H1 (cell line): Measurements from ENCODE around the gene LY6G5B. TPM values are rescaled to one million over a fixed set of nuclear protein-coding genes. Genes with fewer than 3 reads are reported as not detected.

ENCODE experiments used
- CTCF ChIA-PET: fragments of 300-600 bp; sonication (Branson Sonifier 250); formaldehyde crosslinking; loops from one replicate; lab custom pipeline; 2021; ENCODE audit not compliant: partially characterized antibody; lab: Charles Lee
- POLR2A ChIA-PET: fragments of 300-600 bp; sonication (Branson Sonifier 250); formaldehyde crosslinking; loops from one replicate; lab custom pipeline; 2021; ENCODE audit warnings: inconsistent platforms; ENCODE audit not compliant: partially characterized antibody; lab: Charles Lee
- DNase-seq, 2 experiments: peaks; one replicate each; pipeline versions ENCODE4 v3.0.0 to v3.0.0-alpha.2; 2010 to 2022; ENCODE audit warnings: low spot score in 2 of 2, low read depth in 1 of 2, mixed read lengths in 1 of 2
- FAIRE-seq: peaks from 2 replicates; lab custom pipeline; 2011; peaks lifted over from hg19 to GRCh38; lab: Jason Lieb, UNC
- H2AFZ ChIP-seq: 2 replicates; pipeline ENCODE4 v1.8.1; 2012; ENCODE audit warnings: low read length, inconsistent platforms
- H2AK5ac ChIP-seq: 2 replicates; pipeline ENCODE4 v1.6.1; 2013; ENCODE audit warnings: low read depth, low read length
- H2BK120ac ChIP-seq: replicated peaks from 2 replicates; pipeline ENCODE3; 2013; ENCODE audit warnings: low read depth, low read length, inconsistent platforms
- H2BK12ac ChIP-seq: 2 replicates; pipeline ENCODE4 v1.6.1; 2013; ENCODE audit warnings: low read depth, low read length
- H2BK15ac ChIP-seq: 2 replicates; pipeline ENCODE4 v1.6.1; 2013; ENCODE audit warnings: low read length
- H2BK20ac ChIP-seq: 2 replicates; pipeline ENCODE4 v1.6.1; 2013; ENCODE audit warnings: low read length
- H2BK5ac ChIP-seq: 2 replicates; pipeline ENCODE4 v1.6.1; 2013; ENCODE audit warnings: low read depth, low read length
- H3K14ac ChIP-seq: 2 replicates; pipeline ENCODE4 v1.6.1; 2013; ENCODE audit warnings: inconsistent platforms; ENCODE audit not compliant: insufficient read length
- H3K18ac ChIP-seq: 2 replicates; pipeline ENCODE4 v1.6.1; 2013; ENCODE audit warnings: low read length; ENCODE audit errors: extremely low read depth
- H3K23ac ChIP-seq: 2 replicates; pipeline ENCODE4 v1.6.1; 2013; ENCODE audit warnings: inconsistent platforms; ENCODE audit not compliant: insufficient read length
- H3K23me2 ChIP-seq: 2 replicates; pipeline ENCODE4 v1.6.1; 2013; ENCODE audit warnings: low read depth, low read length
- H3K27ac ChIP-seq: 2 replicates; pipeline ENCODE4 v1.6.1; 2011; ENCODE audit warnings: low read depth, low read length, inconsistent platforms
- H3K27me3 ChIP-seq, 4 experiments: replicated peaks in 1 of 4; 1 replicate in 1 of 4; 2 replicates in 3 of 4; pipeline versions ENCODE4 v1.6.1 to v1.8.1; 2011 to 2013; ENCODE audit warnings: low read length in 3 of 4, mild to moderate bottlenecking in 3 of 4, inconsistent platforms in 2 of 4, mixed read lengths in 2 of 4, moderate library complexity in 1 of 4; ENCODE audit not compliant: control insufficient read depth in 3 of 4, insufficient read depth in 3 of 4; ENCODE audit errors: extremely low read depth in 1 of 4
- H3K36me3 ChIP-seq, 4 experiments: 2 replicates each; pipeline versions ENCODE4 v1.6.1 to v1.8.1; 2011 to 2013; ENCODE audit warnings: mild to moderate bottlenecking in 4 of 4, low read length in 3 of 4, moderate library complexity in 2 of 4, control low read depth in 1 of 4, inconsistent platforms in 1 of 4; ENCODE audit not compliant: insufficient read depth in 4 of 4, control insufficient read depth in 2 of 4
- H3K4ac ChIP-seq: replicated peaks from 2 replicates; pipeline ENCODE3; 2013; ENCODE audit warnings: low read length, low read depth, mixed read lengths, inconsistent platforms; ENCODE audit not compliant: insufficient read length
- H3K4me1 ChIP-seq, 4 experiments: replicated peaks in 1 of 4; 1 replicate in 1 of 4; 2 replicates in 3 of 4; pipeline versions ENCODE4 v1.6.1 to v1.8.1; 2011 to 2013; ENCODE audit warnings: low read length in 3 of 4, inconsistent platforms in 2 of 4, mixed read lengths in 1 of 4; ENCODE audit not compliant: insufficient read depth in 4 of 4, control insufficient read depth in 3 of 4
- H3K4me2 ChIP-seq, 2 experiments: 2 replicates each; pipeline versions ENCODE4 v1.6.1 to v1.8.1; 2011 to 2013; ENCODE audit warnings: low read depth in 2 of 2, low read length in 2 of 2, control low read depth in 1 of 2, inconsistent platforms in 1 of 2, mild to moderate bottlenecking in 1 of 2; ENCODE audit not compliant: insufficient read depth in 1 of 2
- H3K4me3 ChIP-seq, 4 experiments: fragments of 200-600, 300-600 bp in 1 of 4; sonication (generic), shearing (Covaris generic), sonication (Bioruptor Twin) in 1 of 4; 2 replicates each; pipeline versions ENCODE4 v1.5.1 to v1.8.1; 2011 to 2016; ENCODE audit warnings: low read length in 4 of 4, low read depth in 3 of 4, control low read depth in 2 of 4, inconsistent platforms in 2 of 4, mild to moderate bottlenecking in 2 of 4, mixed read lengths in 1 of 4, moderate library complexity in 1 of 4; ENCODE audit not compliant: insufficient read depth in 2 of 4; ENCODE audit errors: extremely low read depth in 1 of 4
- H3K56ac ChIP-seq: replicated peaks from 2 replicates; pipeline ENCODE3; 2013; ENCODE audit warnings: low read depth, mild to moderate bottlenecking, mixed read lengths, low read length, inconsistent platforms; ENCODE audit not compliant: insufficient read length
- H3K79me1 ChIP-seq: 2 replicates; pipeline ENCODE4 v1.6.1; 2013; ENCODE audit warnings: low read depth, low read length, control low read depth
- H3K79me2 ChIP-seq, 2 experiments: 2 replicates each; pipeline versions ENCODE4 v1.6.1 to v1.8.1; 2012 to 2013; ENCODE audit warnings: low read length in 2 of 2, mild to moderate bottlenecking in 2 of 2, inconsistent platforms in 1 of 2; ENCODE audit not compliant: insufficient read depth in 2 of 2, control insufficient read depth in 1 of 2
- H3K9ac ChIP-seq, 4 experiments: replicated peaks in 1 of 4; 1 replicate in 1 of 4; 2 replicates in 3 of 4; pipeline versions ENCODE4 v1.6.1 to v1.8.1; 2011 to 2013; ENCODE audit warnings: low read depth in 3 of 4, low read length in 3 of 4, control low read depth in 2 of 4, mild to moderate bottlenecking in 2 of 4, moderate library complexity in 2 of 4, inconsistent platforms in 1 of 4; ENCODE audit errors: extremely low read depth in 1 of 4
- H3K9me3 ChIP-seq, 2 experiments: 2 replicates each; pipeline versions ENCODE4 v1.6.1 to v1.8.1; 2012 to 2013; ENCODE audit warnings: mild to moderate bottlenecking in 2 of 2, moderate library complexity in 2 of 2, control low read depth in 1 of 2, inconsistent platforms in 1 of 2, low read depth in 1 of 2, low read length in 1 of 2, mixed read lengths in 1 of 2; ENCODE audit not compliant: insufficient read depth in 2 of 2
- H4K20me1 ChIP-seq, 2 experiments: replicated peaks in 1 of 2; 2 replicates each; pipeline versions ENCODE3 to v1.8.1; 2011 to 2013; ENCODE audit warnings: inconsistent platforms in 2 of 2, low read length in 2 of 2, mild to moderate bottlenecking in 1 of 2; ENCODE audit not compliant: insufficient read depth in 2 of 2, control insufficient read depth in 1 of 2
- H4K5ac ChIP-seq: 2 replicates; pipeline ENCODE4 v1.6.1; 2013; ENCODE audit warnings: low read length, low read depth, mixed read lengths, inconsistent platforms; ENCODE audit not compliant: insufficient read length
- H4K8ac ChIP-seq: 2 replicates; pipeline ENCODE4 v1.8.0; 2013; ENCODE audit warnings: mild to moderate bottlenecking, moderate library complexity, low read length, inconsistent platforms; ENCODE audit not compliant: insufficient read depth; ENCODE audit errors: extremely low read depth
- H4K91ac ChIP-seq: replicated peaks from 2 replicates; pipeline ENCODE3; 2013; ENCODE audit warnings: low read length, mixed read lengths, inconsistent platforms; ENCODE audit not compliant: insufficient read length
- ASH2L ChIP-seq: fragments of 200-600, 300-600 bp; sonication (generic); IDR thresholded peaks from one replicate; pipeline ENCODE4 v1.7.1; 2017; ENCODE audit warnings: low read length
- CBX5 ChIP-seq: fragments of 300-800, 300-1000 bp; sonication (generic); IDR thresholded peaks from 2 replicates; pipeline ENCODE4 v1.7.1; 2016; ENCODE audit warnings: antibody characterized with exemption, low read length, low read depth
- CHD1 ChIP-seq: IDR thresholded peaks from 2 replicates; pipeline ENCODE4 v1.6.1; 2012; ENCODE audit warnings: low read depth, low read length, improper control_type of control experiment
- CHD2 ChIP-seq: IDR thresholded peaks from 2 replicates; pipeline ENCODE4 v1.6.1; 2012; ENCODE audit warnings: low read length, improper control_type of control experiment
- HDAC6 ChIP-seq: IDR thresholded peaks from one replicate; pipeline ENCODE4 v1.7.1; 2012; ENCODE audit warnings: low read depth, mild to moderate bottlenecking, inconsistent platforms, low read length, moderate library complexity
- KDM5A ChIP-seq: fragments of 200-600 bp; IDR thresholded peaks from 2 replicates; pipeline ENCODE4 v1.7.1; 2012; ENCODE audit warnings: mild to moderate bottlenecking, low read length, inconsistent platforms, mixed read lengths
- TEAD4 ChIP-seq: IDR thresholded peaks from 2 replicates; pipeline ENCODE4 v1.6.1; 2012; ENCODE audit warnings: low read depth, low read length, inconsistent platforms, mixed read lengths
- WGBS, 2 experiments: shearing (Covaris generic) in 1 of 2; methylation state at CpG; one replicate each; pipeline versions ENCODE4 v1.1.6 to v1.1.7; 2013 to 2015; ENCODE audit warnings: low lambda C conversion rate in 2 of 2, mixed read lengths in 2 of 2, inconsistent platforms in 1 of 2, low coverage in 1 of 2, missing lambda C conversion rate in 1 of 2; ENCODE audit not compliant: insufficient replicate concordance in 2 of 2, insufficient coverage in 1 of 2, insufficient read length in 1 of 2; ENCODE audit errors: extremely low coverage in 1 of 2, missing lambda C conversion rate in 1 of 2; 5-methylcytosine and 5-hydroxymethylcytosine counted together
- polyA plus RNA-seq, 7 experiments: library from polyadenylated mRNA; depleted of rRNA in 3 of 7; stranded (reverse) in 5 of 7; unstranded in 2 of 7; fragments of >200 nt in 5 of 7; fragments of 200-250 nt in 2 of 7; gene quantifications; 1 replicate in 5 of 7; 2 replicates in 1 of 7; 4 replicates in 1 of 7; pipeline versions ENCODE4 v1.2.1 to v1.2.3, GENCODE V29; 2011 to 2013; ENCODE audit warnings: missing spikeins in 2 of 7, mixed read lengths in 2 of 7
- total RNA-seq: library from RNA; stranded (reverse); fragmentation: NEBNext Ultra II Directional; extraction: Animal tissue kit (Norgen Biotek cat#: 25700); gene quantifications from 2 replicates; pipeline ENCODE4 v1.2.1, GENCODE V29; 2021
- TF ChIP-seq, protein P1 (sequence below): IDR thresholded peaks from 2 replicates; pipeline ENCODE4 v1.6.1; 2012; ENCODE audit warnings: inconsistent platforms

Gene LY6G5B
- total and polyA plus RNA-seq, 2 of the 8 experiments (the other 6 are each of a cell fraction or from before 2014, with no cell fraction given) = 10.6 to 12.6 TPM

DNA sequence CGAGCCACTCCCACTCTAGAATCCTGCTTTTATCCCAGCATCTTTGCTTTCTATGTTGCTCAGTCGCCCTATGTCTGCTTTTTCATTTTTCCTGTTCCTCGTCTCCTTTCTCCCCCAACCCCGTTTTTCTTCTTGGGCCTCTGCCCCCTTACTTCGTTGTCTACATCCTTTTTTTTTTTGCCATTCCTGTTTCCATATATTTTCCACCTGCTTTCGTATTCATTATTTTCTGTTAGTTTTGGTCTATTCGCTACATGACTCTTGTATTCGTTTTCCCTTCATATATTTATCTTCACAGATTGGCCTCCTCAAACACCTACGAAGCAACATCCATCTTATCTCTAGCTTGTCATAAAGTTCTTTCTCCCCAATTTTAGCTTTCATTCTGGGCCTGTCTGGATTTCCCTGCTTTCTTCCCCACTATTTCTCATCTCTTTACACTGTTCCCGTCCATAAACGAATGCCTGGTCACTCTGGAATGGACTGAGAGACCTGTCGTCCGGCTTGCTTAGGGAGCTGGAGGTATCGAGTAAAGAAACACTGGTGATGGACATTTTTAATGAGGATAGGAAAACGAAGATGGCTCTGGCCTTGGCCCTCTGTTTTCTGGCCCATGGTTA, 48.3 kb upstream of the LY6G5B start:
- peak overlapping the region; percentile 85 for H4K5ac ChIP-seq
- 13% methylated on average over 15 of the region's 15 CpGs; no CpG with 5 or more reads in 1 of the 2 experiments for WGBS, 2 experiments
- FAIRE-seq = no peak

More for the DNA sequence above, 48.3 kb upstream of the LY6G5B start:
- Histone ChIP-seq H3K79me1 (peaks cover 11% of the 10 kb centered on the region; the same call in 1 of the 2 replicates), H3K4me2 (peak overlapping the region; percentile 81 to 93), H3K27ac (peak overlapping the region; percentile 95), H3K14ac (peak overlapping the region; percentile 73), H2AFZ (no peak overlapping the region), H3K79me2 (peaks cover 24 to 46% of the 10 kb centered on the region in 2 experiments), H3K4me1 (peaks cover 0 to 2% (median 0%) of the 10 kb centered on the region in 4 experiments; a peak in 1 of 7 replicates), H2BK120ac (peak overlapping the region; percentile 36), H3K4ac (peak overlapping the region; percentile 65), H3K9me3 (no peaks in the 10 kb centered on the region), H2BK12ac (no peak overlapping the region; the same call in 1 of the 2 replicates), H4K20me1 (peaks cover 4 to 14% of the 10 kb centered on the region in 2 experiments), H4K8ac (peak overlapping the region; percentile 99; the same call in 1 of the 2 replicates), H2BK5ac (peak overlapping the region; percentile 89), H3K23me2 (peaks cover 6% of the 10 kb centered on the region; the same call in 1 of the 2 replicates), H3K9ac (peak overlapping the region; percentile 93 to 94 (median 94)), H3K56ac (peak overlapping the region; percentile 83), H3K27me3 (no peaks in the 10 kb centered on the region), H2BK15ac (no peak overlapping the region), H3K4me3 (peak overlapping the region; percentile 88 to 98 (median 98)), H3K36me3 (peaks cover 33 to 46% (median 36%) of the 10 kb centered on the region in 4 experiments), H2AK5ac (peak overlapping the region; percentile 61; the same call in 1 of the 2 replicates), H3K18ac (peak overlapping the region; percentile 81; the same call in 1 of the 2 replicates), H2BK20ac (no peak overlapping the region), H3K23ac (peak overlapping the region; percentile 19), H4K91ac (peak overlapping the region; percentile 75)
- TF ChIP-seq, protein P1, sequence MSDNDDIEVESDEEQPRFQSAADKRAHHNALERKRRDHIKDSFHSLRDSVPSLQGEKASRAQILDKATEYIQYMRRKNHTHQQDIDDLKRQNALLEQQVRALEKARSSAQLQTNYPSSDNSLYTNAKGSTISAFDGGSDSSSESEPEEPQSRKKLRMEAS = no peak
- TF ChIP-seq ASH2L (peak; percentile 3), CBX5 (no peak), CHD1 (no peak), CHD2 (no peak), HDAC6 (no peak), TEAD4 (no peak), KDM5A (0 out of 2 replicates have a peak, but pooled peaks have one; percentile 6)
- ChIA-PET POLR2A (interaction anchor here (0.8 to 34.9 kb wide), 21 partner anchors 9 to 351 kb away, joined by 3 to 883 read pairs (median 5); partner anchors contain the start of genes APOM, ATP6V1G2, BAG6 and C6orf47), CTCF (interaction anchor here (0.9 to 2.7 kb wide), 8 partner anchors 13 to 108 kb away, joined by 3 to 9 read pairs (median 5); partner anchors contain the start of genes ATP6V1G2, BAG6, DDAH2 and LST1)
- no peak for DNase-seq
